MCF 10A (cell line): ENCODE measurements around the gene ZNF148. TPM values are rescaled to one million over a fixed set of nuclear protein-coding genes. Genes with fewer than 3 reads are reported as not detected.
"Not testable (repeated sequence)": the region's sequence is repeated elsewhere in the genome, so short reads cannot be mapped to it uniquely, and the experiment has no call there.

Source experiments
- BruUV-seq: library from RNA; stranded (reverse); fragments of 400-500 nt; replicated peaks from 2 replicates; lab custom pipeline; 2021; lab: Mats Ljungman, UMichigan
- CTCF ChIA-PET: fragments of 300-600 bp; sonication (Branson Sonifier 250); formaldehyde crosslinking; extraction: SDS; loops from one replicate; lab custom pipeline; 2021; ENCODE audit warnings: antibody characterized with exemption, inconsistent platforms; lab: Yijun Ruan, JAX
- POLR2A ChIA-PET: fragments of 300-600, 350-650 bp; sonication (Branson Sonifier 250); formaldehyde crosslinking; extraction: SDS; loops from one replicate; lab custom pipeline; 2020; ENCODE audit warnings: antibody characterized with exemption, inconsistent platforms; lab: Yijun Ruan, JAX
- DNase-seq: peaks from one replicate; pipeline ENCODE4 v3.0.0-alpha.2; 2018; ENCODE audit not compliant: unreplicated experiment
- H3K27ac Mint-ChIP-seq: one replicate; pipeline ENCODE4 v1.8.0; 2022; ENCODE audit warnings: mild to moderate bottlenecking, low read depth, mixed read lengths; ENCODE audit not compliant: unreplicated experiment
- H3K27me3 Mint-ChIP-seq: one replicate; pipeline ENCODE4 v1.8.0; 2022; ENCODE audit warnings: mixed read lengths; ENCODE audit not compliant: insufficient read depth, unreplicated experiment
- H3K36me3 Mint-ChIP-seq: one replicate; pipeline ENCODE4 v1.8.0; 2022; ENCODE audit warnings: mild to moderate bottlenecking, moderate library complexity, mixed read lengths; ENCODE audit not compliant: insufficient read depth, unreplicated experiment
- H3K4me1 Mint-ChIP-seq: one replicate; pipeline ENCODE4 v1.8.0; 2022; ENCODE audit warnings: mixed read lengths; ENCODE audit not compliant: insufficient read depth, unreplicated experiment
- H3K4me3 Mint-ChIP-seq: one replicate; pipeline ENCODE4 v1.8.0; 2022; ENCODE audit warnings: mild to moderate bottlenecking, moderate library complexity, mixed read lengths; ENCODE audit not compliant: unreplicated experiment
- H3K9me3 Mint-ChIP-seq: one replicate; pipeline ENCODE4 v1.8.0; 2022; ENCODE audit warnings: mixed read lengths; ENCODE audit not compliant: unreplicated experiment
- CTCF ChIP-seq: fragments of 200-600 bp; IDR thresholded peaks from one replicate; pipeline ENCODE4 v1.8.0; 2022; ENCODE audit warnings: antibody characterized with exemption, mild to moderate bottlenecking; ENCODE audit not compliant: unreplicated experiment
- intact Hi-C: fragments of 100-400 bp; cut with micrococcal nuclease; formaldehyde crosslinking; loops from 2 replicates; pipeline ENCODE4 v1.14.1; 2022
- total RNA-seq: library from RNA; stranded (reverse); gene quantifications from 2 replicates; pipeline ENCODE4 v1.2.3, GENCODE V29; 2022

ZNF148 gene
- total RNA-seq, 1 experiment from 2014 or later = 35.2 TPM

- no peaks in the 10 kb centered on the region for H3K9me3 Mint-ChIP-seq
- peaks cover 12% of the 10 kb centered on the region for H3K36me3 Mint-ChIP-seq
- BruUV-seq = no TSS peak
- no peak overlapping the region for H3K4me3 Mint-ChIP-seq
- ChIA-PET CTCF (no interaction called here), POLR2A (no interaction called here)
- intact Hi-C loops = no loop called here
- H3K27ac Mint-ChIP-seq = peak overlapping the region; percentile 39
- DNase-seq = no peak
- no peak for TF ChIP-seq CTCF
- no peaks in the 10 kb centered on the region for H3K27me3 Mint-ChIP-seq
- H3K4me1 Mint-ChIP-seq = peaks cover 32% of the 10 kb centered on the region
These were observed 24.0 kb downstream of the ZNF148 start for GRCh38 chr3:125351152-125351551.

GRCh38 chr3:125350597-125350996 lies 24.5 kb downstream of the ZNF148 start:
- BruUV-seq = no TSS peak
- POLR2A ChIA-PET = no interaction called here
- H3K4me1 Mint-ChIP-seq = peaks cover 27% of the 10 kb centered on the region
- no peaks in the 10 kb centered on the region for H3K27me3 Mint-ChIP-seq
- no peak for TF ChIP-seq CTCF
- intact Hi-C loops = no loop called here
- H3K9me3 Mint-ChIP-seq = no peaks in the 10 kb centered on the region
- CTCF ChIA-PET = no interaction called here
- DNase-seq = no peak
- H3K4me3 Mint-ChIP-seq = no peak overlapping the region
- H3K36me3 Mint-ChIP-seq = peaks cover 12% of the 10 kb centered on the region
- no peak overlapping the region for H3K27ac Mint-ChIP-seq

- H3K36me3 Mint-ChIP-seq = peaks cover 12% of the 10 kb centered on the region
- intact Hi-C loops = no loop called here
- H3K4me3 Mint-ChIP-seq = no peak overlapping the region
- no peak for DNase-seq
- BruUV-seq = no TSS peak
- H3K9me3 Mint-ChIP-seq = peaks cover 4% of the 10 kb centered on the region
- peaks cover 27% of the 10 kb centered on the region for H3K4me1 Mint-ChIP-seq
- CTCF ChIA-PET = no interaction called here
- no peak overlapping the region for H3K27ac Mint-ChIP-seq
- POLR2A ChIA-PET = interaction anchor here (0.9 kb wide), 1 partner anchor 27 kb away, joined by 4 read pairs; no protein-coding TSS in a partner anchor
- TF ChIP-seq CTCF = no peak
- no peaks in the 10 kb centered on the region for H3K27me3 Mint-ChIP-seq
These were observed 25.5 kb downstream of the ZNF148 start for GRCh38 chr3:125349556-125350165.

- DNase-seq = no peak
- no TSS peak for BruUV-seq
- Mint-ChIP-seq H3K27me3 (no peaks in the 10 kb centered on the region), H3K4me3 (no peak overlapping the region), H3K9me3 (peaks cover 9% of the 10 kb centered on the region), H3K36me3 (peaks cover 12% of the 10 kb centered on the region), H3K27ac (no peak overlapping the region), H3K4me1 (peaks cover 27% of the 10 kb centered on the region)
- TF ChIP-seq CTCF = no peak
- CTCF ChIA-PET = no interaction called here
- intact Hi-C loops = no loop called here
- POLR2A ChIA-PET = interaction anchor here (0.6 to 0.9 kb wide), 3 partner anchors 28 to 143 kb away, joined by 3 to 4 read pairs (median 4); no protein-coding TSS in a partner anchor
These were observed 26.1 kb downstream of the ZNF148 start for GRCh38 chr3:125349055-125349454.

GRCh38 chr3:125343367-125343766 lies 31.8 kb downstream of the ZNF148 start:
- H3K27me3 Mint-ChIP-seq, DNase-seq, H3K4me3 Mint-ChIP-seq, H3K4me1 Mint-ChIP-seq, CTCF ChIA-PET, H3K9me3 Mint-ChIP-seq, H3K27ac Mint-ChIP-seq, BruUV-seq, H3K36me3 Mint-ChIP-seq, intact Hi-C loops: not testable (repeated sequence)
- POLR2A ChIA-PET = interaction anchor here (0.7 kb wide), 1 partner anchor 139 kb away, joined by 3 read pairs; no protein-coding TSS in a partner anchor
